HPDE6-E6E7 (cell line): ENCODE data around the gene ITGB2.

Source experiments
- DNase-seq: peaks from one replicate; pipeline ENCODE4 v3.0.0; 2011; ENCODE audit warnings: missing footprints; ENCODE audit errors: extremely low spot score

The ITGB2 gene

DNA sequence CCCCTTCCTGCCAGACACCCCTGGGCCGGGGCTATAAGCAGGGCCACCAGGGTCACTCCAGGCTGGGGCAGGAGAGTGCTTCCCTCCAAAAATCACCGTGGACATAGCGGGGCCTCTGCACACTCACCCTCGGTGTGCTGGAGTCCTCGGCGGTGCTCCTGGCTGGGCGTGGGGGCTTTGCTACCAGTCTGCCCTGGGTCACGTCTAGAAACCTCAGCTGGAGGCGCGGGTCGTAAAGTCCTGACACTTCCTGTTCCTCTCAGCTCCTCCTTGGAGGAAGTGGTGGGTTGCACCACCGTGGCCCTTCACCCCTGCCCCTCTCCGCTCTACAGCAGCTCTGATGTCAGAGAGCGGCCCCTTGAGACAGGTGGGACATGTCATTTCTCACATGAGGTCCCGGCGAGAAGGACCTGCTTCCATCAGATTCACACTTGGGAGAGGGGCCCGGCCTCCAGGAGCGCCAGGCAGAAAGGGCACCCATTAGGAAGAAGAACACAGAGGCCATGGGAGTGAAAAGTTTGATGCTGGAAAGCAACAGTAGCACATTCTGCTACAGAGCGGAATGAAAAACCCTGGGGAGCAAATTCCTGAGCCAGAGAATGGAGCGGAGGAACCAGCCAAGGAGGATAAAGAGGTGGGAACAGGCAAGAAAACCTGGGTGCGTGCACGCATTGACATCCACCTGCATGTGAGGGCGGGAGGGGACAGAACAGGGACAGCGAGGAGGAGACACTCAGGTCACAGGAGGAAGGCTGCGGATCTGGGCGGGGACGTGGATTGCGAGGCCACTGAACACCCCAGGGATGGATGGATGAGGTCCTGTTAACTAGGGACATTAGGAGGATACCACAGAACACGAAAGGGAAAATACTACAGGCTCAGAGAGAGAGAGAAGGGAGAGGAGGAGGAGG, at the start of gene ITGB2:
Gene ITGB2 (minus strand): TSS at position 206 of the 911 bp plus-strand sequence. CDS start 10,117 bp downstream, outside the sequence.
- DNase-seq = no peak

DNA sequence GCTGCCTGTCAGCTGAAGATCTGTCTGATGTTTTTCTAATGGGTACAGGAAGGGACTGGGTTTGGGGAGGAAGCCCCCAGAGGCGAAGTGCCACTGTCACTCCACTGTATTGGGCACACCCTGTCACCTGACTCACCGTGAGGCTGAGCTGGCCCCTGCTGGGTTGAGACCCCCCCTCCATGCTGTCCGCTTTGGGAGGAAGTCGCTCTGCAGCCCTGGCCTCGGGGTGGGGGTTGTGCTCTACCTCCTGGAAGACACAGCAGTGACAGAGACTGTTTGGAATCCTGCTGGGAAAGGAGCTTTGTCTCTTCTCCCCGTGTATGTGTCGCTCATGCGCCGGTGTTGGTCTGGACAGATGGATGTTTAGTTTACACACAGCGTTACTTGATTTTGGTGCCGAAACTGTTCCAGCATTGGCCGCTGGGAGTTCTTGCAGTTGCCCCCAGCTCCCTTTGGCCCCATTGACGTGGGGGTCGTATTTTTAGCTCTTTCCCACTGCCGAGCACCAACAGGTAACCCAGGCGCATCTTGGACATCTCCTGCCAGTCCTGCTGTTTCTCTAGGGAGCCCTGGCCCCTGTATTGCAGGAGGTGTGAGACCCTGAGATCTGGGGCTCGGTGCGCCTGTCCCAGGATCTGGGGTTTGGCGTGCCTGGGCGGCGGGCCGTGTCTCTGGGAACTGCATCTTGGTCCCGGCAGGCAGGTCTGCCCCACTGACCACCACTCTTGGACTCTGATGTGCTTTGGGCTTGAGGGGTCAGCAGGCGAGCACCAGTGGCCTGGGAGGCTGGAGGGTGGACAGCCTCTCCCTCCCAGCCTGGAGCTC, 49.4 kb upstream of the ITGB2 start:
- DNase-seq = no peak

DNA sequence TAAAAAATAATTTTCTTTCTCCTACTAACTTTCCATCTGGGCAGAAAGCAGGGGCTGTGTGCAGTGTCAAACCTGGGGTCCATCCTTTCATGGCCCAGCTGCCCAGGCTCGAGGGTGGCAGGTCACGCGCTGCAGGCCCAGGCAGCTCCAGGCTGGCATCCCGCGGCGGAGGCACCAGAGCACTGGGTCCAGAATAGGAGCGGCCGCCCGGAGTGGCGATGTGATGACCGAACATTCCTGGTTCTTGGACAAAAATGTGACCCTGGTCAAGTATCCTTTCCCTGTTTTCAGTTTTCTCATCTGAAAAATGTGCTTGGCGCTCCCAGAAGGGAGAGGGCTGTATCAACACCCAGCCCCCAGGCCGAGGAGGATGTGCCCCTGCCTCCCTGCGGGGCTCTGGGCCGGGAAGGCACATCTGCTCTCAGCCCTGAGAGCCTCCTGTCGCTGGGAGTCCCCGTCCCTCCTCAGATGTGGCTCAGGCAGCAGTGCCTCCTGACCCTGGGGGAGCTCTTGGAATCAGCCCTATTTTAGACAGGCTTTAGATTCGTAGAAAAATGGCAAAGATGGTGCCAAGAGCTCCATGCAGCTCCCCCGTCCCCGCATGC, 48.5 kb upstream of the ITGB2 start:
- DNase-seq = no peak

DNA sequence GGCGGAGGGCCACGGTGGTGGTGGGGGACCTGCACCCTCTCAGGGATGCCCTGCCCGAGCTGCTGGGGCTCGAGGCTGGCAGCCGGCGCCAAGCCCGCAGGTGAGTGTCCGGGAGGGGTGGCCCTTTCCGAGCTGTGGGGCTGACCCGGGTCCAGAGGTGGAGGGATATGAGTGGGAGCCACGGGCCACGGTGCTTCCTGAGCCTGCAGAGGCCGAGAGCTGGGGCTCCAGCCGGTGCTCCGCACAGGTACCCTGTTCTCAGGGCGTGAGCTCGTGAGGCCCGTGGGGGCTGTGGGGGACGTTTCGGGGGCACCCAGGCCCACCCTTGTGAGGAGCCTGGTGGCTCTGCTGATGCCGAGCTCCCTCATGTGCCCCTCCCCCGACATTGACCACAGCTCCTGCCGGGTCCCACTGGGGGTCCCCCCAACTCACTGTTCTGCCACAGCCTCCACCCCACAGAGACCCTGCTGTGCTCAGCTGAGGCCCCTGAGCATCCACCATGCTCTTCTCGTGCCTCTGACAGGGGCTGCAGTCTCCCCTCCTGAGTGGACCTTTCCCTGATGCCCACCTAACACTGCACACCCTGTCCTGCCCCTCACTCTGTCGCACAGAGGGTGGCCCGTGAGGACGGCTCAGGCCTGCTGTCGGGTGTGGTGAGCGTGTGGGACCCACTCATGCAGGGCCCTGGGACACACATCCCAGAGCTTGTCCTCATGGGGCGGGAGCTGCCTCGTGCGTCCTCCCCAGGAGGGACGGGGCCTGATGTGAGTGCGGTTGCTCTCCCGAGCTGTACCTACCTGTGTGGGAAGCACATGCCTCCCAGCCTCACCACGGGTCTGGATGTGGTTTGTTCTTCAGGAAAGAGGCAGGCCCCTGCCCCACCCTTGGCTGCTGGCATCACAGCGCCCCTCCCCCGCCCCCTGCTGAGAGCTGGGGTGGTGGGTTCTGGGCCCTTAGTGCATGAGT, 46.7 kb upstream of the ITGB2 start:
- no peak for DNase-seq

DNA sequence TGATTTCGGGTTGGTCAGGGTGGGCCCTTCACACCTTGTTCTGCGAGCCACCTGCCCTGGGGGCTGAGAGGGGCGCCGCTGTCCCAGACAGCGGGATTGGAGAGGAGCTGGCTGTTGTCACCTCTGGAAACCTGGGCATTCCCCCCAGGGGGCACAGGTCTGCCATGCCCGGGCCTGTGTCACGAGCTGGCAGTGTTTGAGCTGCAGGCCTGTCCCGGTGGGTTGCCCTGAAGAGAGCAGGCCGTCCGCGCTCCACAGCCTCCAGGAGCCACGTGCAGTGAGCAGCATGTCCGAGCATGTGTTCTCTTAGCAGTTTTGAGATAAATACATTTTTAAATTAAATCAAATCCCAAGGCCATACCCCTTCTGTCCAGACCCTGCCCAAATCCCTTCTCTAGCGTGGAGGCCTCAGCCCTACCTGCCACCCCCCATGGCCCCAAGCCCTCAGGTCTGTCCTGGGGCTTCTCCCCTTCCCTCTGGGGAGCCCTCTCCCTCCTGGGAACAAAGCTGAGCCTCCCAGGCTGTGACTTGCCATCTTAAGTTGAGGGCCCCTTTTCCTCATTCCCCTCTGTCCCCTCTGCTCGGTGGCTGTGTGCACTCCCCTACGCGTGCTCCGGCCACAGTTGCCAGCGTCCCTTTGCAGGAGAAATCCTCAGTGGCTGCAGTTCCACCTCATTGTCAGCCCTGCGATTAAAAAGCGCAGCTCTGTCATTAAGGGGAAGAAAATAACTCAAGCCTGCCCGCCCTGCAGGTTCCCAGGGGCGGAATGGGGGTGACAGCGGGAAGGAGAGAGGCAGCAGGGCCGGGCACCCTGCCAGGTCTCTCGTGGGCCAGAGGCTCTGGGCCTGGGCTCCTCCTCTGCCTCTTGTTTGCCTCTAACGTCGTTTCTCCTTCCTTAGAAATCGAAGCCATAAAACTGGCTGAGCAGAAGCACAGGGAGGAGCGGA, 45.7 kb upstream of the ITGB2 start:
- DNase-seq = no peak

DNA sequence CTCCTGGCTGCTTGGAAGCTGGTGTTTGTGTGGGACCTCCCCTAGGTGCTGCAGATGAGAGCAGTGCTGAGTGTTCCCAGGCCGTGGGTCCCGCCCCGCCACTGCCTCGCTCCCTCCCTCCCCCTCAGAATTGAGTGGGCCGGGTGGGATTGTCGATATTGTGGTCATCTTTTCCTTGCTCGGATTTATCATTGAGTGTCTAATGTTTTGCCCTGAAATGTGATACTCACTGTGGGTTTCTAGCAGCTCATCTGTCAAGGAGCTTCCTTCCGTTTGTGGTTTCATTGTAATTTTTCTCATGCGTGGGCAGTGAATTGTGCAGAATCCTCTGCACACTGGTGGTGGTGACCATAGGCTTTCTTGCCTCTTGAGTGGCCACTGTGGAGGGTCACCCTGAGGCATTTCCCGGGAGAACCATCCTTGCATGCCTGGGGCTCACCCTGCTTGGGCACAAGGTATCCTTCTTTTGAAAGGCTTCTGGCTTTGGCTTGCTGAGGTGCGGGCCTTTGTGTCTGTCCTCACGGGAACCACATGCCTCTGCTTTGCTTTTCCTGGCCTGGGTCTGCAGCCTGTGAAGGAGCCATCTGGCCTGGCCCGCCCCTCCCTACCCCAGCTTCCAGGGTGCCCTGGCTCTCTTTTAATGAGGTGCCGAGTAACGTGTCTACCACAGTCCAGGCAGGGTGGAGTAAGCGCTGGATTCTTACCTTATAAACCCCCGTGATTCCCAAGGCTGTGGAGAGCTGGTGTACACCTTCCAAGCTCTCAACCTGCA, 44.7 kb upstream of the ITGB2 start:
- no peak for DNase-seq

DNA sequence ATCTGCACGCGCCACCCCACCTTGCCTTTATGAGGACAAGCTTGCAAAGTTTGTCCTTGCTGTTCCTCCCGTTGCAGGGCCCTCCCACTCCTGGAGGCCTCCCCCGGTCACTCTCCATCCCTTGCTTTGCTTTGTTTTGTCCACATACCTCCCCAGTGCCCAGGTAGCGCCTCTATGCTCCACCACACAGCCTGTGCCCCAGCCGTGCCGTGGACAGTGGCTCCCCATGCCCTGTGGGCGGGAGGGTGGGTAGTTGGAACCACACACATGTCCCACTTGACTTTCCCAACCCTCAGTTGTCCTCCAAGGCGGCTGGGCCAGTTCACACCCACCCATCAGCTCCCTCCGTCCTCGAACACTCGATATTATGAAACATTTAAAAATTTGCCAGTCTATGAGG, 43.7 kb upstream of the ITGB2 start:
- no peak for DNase-seq

DNA sequence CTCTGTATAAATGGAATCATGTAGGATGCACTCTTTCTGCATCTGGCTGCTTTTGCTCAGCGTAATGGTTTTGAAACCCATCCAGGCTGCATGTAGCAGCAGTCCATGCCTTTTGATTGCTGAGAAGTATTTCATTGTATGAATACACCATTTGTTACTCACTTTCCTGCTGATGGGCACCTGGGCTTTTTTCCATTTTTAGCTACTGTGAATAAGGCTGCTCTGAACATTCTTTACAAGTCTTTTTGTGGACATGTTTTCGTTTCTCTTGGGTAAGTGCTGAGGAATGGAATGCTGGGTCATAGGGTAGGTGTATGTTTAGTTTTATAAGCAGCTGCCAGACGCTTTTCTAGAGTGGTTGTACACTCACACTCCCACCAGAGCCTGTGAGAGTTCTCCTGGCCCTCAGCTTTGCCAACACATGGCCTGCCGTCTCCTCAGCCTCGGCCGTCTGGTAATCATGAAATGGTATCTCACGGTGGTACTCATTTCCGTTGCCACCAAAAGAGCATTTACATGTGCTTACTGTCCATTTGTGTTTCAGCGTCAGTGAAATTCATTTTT, 41.8 kb upstream of the ITGB2 start:
- DNase-seq = no peak

DNA sequence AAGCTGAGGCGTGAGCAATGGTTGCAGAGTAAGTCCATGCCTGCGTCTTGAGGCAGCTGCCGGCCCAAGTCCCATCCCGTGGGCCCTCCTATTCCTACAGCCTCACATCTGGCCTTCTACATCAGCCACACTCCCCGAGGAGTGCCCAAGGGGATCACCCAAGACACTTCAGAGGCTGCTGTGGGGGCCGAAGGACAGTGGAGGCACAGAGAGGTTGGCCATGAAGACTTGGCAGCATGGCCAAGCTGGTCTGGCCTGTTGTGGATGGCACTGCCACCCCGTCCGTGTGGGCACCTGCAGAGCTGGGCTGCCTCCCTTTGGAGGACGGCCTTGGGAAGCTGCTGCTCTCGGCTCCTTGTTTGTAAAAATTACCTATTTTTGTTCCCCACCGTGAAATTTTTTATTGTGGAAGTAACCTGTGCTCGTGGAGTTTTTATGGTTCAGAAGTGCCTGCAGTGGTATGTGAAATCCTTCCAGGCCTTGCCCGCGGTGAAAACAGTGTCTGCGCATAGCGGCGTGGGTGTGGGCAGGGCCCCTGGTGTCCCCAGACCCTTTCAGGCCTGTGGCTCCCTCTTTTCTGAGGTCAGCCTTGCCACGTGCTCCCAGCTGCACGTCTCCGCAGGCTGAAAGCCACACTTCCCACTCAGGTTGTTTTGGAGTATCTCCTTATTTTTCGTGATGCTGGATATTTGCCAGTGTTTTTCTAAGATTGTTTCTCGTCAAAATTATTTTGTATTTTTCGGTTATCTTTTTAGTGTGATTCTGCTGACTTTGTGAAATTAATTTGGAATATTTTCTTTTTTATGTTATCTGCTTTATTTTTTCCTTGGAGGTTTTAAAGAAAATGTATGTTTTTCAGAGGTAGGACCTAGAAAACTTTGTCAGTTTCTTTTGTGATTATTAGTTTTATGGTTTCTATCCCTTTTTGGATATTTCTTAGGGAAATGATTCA, 39.7 kb upstream of the ITGB2 start:
- no peak for DNase-seq

DNA sequence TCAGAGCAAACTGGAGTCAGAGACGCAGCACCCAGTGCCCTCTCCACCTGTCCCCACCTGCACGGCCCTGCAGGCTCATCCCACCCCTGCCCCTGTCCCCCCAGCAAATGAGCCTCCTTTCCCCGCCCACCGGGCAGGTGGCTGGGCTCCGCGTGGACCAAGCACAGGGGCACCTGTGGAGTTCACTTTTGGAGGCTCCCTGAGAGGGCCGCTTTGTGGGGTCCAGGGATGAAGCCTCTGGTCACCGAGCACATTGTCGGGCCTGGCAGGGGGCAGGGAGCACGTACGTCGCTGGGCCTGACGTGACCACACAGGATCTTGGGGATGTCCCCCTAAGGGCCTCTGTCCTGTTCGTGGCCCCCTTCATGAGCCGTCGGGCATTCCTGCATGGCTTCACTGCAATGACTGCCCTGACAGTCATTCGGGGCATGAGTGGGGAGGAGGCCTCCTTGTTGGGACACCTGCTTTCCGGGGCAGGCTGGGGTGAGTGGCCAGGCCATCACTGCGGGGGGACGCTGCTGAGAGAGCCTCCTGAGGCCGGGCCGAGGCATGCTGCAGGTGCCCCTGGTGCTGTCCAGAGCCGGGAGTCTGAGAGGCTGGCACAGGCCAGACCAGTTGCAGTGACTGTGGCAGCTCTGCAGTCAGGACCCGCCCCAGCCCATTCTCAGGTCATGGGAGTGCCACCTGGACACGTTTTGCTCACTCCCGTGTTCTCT, 38.8 kb upstream of the ITGB2 start:
- no peak for DNase-seq

DNA sequence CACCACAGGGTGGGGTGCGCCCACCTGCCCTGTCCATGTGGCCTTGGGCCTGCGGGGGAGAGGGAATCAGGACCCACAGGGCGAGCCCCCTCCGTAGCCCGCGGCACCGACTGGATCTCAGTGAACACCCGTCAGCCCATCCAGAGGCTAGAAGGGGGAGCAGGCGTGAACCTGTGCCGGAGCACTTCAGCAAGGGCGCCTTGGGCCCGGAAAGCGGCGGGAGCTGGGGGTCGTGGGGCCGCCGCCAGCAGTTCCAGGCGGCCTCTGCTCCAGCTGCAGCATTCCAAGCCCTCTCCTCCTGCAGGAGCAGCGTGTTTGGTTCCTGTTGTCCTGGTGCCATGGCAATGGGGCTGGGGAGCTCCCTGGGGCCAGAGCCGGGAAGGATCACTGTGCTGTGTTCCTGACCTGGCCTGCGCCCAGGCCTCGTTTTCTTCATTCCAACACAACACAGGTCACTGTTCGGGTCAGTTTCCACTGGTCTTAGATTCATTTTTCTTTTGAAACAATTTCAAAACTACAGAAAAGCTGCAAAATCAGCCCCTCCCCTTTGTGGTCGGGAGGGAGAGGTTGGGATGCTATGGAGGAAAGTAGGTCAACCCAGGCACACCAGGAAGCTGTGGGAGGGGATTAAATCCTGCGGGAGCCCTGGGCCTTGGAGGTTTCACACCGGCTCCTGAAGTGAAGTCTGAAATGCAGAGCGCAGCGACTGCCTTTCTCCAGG, 37.9 kb upstream of the ITGB2 start:
- DNase-seq = no peak

DNA sequence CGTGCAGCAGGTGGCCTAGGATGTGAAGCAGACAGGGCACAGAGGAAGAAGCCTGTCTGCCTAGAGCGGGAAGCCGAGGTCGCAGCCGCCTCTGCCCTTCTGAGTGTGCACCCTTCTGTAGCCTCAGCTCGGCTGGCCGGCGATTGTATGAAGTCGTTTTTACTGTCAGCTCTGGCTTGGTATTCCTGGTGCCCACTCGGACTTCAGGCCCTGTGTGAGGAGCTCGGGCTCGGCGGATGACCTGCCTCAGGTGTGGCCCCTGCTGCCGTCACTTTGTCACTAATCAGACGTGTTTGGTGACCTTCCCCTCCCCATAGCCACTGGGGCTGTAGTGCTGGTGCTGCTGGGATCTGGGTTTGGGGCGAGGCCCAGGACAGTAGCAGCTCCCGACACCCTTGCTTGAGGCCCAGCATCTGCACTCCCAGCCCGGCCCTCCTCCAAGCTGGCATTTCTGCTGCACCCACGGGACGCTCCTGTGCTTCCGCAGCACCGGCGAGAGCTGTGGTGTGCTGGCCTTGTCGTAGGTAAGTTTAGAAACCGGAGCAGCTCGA, 37.3 kb upstream of the ITGB2 start:
- DNase-seq = no peak

DNA sequence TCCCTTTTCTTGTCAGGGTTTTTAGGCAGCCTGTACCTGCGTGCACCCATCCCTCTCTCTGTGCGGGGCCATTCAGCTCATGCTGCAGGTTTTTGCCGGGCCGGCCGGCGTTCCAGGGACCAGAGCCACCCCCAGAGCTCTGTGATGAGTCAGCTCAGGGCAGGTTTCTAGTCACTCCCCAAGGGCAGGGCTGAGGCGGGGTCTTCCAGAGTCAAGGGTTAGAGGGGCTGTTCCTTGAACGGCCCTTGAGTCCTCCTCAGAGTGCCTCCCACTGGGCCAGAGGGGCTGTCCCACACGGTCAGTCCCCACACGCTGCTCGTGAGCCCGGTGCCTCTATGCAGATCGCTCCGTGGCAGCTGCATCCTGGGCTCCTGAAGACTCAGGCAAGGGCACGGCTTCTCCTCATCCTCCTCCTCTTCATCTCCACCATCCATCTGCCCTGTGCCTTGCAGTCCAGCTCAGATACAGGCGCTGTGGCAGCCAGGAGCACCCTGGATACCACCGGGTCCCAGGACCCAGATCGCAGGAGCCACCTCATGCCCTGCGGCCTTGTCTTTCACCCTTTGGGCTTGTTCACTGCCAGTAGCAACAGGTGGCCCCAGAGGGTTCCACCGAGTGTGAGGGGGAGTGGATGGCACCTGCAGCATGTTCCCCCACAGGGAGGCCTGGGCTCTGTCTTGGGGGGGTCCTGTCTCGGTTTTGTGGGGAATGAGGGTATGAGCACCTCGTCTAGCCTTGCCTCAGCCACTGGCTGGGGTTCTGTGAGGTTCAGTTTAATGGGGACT, 36.5 kb upstream of the ITGB2 start:
- no peak for DNase-seq

DNA sequence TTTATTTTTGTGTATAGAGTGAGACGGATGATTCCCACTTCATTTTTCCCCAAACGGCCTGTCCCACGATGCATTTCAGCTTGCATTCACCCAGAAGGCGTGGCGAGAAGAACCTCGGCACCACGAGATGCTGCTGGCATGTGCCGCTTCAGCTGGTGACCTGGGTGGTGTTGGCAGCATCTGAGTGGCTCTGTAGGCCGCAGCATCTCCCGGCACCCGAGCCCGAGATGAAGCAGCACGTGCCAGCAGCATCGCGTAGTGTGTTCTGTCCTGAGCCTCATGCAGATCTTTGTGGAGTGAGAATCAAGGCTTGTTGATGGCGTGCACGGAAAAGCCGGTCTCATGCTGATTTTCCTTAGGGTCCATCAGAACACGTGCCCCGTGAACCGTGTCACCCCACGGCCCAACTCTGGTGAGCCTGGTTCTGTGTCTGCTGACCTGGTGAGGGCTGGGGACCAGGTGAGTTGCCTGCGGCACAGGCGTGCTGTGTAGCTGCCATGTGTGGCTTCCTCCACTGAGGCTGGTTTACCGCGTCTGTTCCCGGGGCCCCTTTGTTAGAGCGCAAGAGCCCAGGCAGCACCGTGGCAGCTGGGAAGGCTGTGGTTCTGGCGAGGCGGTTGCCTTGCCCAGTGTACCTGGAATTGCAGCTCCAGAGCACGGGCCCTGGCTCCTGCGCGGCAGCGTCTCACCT, 35.8 kb upstream of the ITGB2 start:
- DNase-seq = no peak

DNA sequence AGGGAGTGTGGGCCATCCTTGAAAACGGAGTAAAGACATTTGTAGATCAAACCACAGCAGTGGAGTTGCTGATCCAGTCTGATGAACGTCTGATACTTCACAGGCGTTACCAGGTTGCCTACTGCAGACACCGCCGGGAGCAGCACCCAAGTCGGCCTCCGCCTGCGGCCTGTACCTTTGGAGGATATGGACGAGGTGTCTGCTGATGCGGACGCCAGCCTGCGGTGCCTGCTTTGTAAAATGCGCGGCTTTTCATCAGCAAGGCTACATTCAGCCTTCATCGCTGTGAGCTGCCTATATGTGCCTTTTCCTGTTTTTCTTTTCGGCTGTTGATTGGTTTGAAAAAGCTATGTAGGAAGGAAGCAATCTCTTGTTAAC, 35.1 kb upstream of the ITGB2 start:
- no peak for DNase-seq
